Activated naive CD4-positive, alpha-beta T cell (primary cell): ENCODE data around the gene PLCB4.
"Not testable (repeated sequence)": the region's sequence is repeated elsewhere in the genome, so short reads cannot be mapped to it uniquely, and the experiment has no call there.

Experiments used
- DNase-seq, 4 experiments: peaks; one replicate each; lab custom pipeline; 2025; lab: John Stamatoyannopoulos, UW

The PLCB4 gene

DNA sequence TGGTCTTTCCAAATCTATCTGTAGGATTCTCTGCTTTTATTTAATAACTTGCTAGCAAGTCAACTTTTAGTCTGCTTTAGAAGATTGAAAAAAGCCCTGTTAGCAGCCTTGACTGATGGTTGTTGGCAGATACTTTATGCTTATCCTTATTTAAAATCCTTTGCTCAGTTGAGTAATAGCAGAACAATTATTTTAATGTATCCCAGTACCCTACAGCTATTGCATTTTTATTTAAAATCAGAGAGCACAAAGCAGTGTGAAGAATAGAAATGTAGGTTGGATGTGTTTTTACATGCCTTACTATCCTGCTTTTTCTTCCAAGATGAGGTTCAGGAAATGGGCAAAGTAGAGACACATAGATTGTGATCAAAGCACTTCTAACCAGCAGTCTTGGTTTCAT, 298.4 kb downstream of the PLCB4 start:
- no peak for DNase-seq

DNA sequence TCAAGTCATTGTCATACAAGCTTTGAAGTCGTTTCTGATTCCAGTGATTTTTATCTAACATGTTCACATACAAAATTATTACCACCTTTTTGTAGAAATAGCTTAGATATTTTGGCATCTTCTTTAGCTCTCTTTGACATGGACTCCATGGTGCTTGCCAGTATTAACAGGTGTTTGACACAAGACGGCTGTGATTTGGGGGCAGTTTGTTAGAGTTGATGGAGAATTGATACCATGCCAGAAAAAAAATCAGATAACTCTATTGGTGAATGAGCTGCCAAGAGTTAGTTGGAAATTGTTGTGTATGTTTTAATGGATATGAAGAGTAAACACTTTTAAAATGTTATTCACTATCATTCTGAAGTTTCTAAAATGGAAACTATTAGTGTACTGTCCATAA, 298.9 kb downstream of the PLCB4 start:
- no peak for DNase-seq

DNA sequence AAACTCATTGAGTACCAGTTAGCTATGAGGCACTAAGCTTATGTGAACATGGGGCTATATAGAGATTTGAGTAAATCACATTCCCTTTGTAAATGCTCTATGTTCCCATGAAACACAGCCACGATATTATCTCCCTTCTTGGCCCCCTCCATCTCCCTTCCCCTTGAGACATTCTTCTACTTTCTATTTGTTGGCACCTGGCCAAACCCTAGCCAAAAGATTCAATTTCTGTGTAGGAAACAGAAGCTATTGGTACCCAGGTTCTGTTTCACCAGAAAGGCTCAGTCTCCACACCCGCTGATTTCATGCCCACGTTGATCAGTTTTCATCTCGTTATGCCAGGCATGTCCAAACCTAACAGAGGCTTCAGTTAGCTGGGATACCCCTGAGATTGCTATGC, 300.0 kb downstream of the PLCB4 start:
- no peak for DNase-seq

DNA sequence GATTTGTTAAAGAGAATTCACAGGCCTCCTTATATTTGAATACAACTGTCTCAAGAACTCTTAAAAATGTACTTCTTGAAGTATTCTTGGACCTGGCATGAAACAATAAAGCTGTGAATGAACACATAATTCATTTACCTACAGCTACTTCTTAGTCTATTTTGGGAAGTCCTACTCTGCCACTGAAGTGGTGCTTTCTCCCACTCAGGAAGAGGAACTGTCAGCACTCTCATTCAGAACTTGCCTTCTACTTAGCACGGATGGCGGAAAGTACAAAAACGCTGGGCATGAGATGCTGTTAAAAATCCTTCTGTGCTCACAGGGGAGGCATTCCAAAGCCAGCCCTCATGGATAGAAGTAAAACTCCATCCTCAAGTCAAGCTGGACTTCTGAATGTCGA, 300.7 kb downstream of the PLCB4 start:
- no peak for DNase-seq

DNA sequence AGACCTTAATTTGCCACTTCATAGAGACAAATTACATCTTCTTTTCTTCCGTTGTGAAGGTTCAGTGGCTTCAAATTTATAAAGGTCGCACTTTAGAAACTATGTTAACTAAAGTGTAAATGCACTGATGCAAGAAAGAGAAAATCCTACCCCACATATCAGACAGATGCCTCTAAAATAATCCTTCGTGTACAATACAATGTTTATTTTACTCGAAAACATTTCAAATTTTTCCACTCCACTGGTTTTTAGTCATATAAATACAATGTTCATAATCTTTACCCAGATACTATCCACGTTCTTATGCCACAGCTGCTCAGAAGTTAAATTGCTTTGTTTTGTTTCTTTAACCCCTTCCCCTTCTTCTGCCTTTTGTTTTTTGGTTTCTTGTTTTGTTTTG, 305.2 kb downstream of the PLCB4 start:
- DNase-seq: no peak

DNA sequence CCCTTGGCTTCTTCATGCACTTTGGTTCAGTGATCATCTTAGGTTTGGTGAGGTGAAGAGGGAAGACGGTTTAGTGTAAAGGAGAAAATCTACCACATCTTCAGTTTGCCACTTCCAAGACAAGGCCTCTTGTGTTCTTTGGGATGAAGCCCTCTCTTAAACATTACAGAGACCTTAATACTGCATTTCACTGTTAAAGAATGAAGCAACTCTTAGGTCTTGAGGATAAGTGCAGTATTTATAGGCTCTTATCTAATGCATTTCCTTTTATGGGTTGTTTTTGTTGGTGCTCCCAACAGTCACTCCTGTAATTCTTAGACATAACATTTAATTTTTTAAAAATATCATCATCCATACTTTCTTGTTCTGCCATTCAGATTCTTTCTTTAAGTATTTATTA, 305.6 kb downstream of the PLCB4 start:
- DNase-seq: no peak

DNA sequence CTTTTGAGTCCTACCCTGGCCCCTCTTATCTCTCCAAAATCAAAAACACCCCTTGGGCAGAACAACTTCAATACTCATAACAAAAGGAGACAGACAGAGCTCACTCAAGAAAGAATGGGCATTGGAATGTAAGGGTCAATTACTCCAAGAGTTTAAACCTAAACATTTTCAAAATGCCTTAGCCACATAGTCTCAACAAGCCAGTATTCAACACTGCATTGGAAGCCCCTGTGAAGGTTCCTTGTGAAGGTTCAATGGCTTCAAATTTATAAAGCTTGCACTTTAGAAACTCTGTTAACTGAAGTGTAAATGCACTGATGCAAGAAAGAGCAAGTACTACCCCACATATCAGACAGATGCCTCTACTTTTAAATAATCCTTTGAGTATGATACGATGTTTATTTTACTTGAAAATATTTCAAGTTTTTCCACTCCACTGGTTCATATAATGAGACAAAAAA, 306.4 kb downstream of the PLCB4 start:
- DNase-seq: no peak

DNA sequence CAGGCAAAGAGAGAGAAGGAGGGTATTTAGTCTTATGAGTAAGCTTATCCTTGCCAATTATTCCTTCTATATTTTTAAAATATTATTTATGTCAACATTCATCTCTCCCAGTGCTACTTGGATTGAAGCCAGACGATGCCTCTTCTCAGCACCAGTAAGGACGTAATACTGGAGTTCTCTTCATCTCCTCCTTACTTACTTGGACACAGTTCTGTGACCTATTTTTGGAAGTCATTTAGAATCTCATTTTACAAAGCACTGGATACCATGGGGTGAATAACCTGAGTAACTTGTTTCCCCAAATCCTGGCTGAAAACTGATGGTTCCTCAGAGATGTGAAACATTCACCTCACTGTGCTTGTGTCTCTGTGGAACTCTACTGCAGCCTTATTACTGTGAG, 308.1 kb downstream of the PLCB4 start:
- no peak for DNase-seq

DNA sequence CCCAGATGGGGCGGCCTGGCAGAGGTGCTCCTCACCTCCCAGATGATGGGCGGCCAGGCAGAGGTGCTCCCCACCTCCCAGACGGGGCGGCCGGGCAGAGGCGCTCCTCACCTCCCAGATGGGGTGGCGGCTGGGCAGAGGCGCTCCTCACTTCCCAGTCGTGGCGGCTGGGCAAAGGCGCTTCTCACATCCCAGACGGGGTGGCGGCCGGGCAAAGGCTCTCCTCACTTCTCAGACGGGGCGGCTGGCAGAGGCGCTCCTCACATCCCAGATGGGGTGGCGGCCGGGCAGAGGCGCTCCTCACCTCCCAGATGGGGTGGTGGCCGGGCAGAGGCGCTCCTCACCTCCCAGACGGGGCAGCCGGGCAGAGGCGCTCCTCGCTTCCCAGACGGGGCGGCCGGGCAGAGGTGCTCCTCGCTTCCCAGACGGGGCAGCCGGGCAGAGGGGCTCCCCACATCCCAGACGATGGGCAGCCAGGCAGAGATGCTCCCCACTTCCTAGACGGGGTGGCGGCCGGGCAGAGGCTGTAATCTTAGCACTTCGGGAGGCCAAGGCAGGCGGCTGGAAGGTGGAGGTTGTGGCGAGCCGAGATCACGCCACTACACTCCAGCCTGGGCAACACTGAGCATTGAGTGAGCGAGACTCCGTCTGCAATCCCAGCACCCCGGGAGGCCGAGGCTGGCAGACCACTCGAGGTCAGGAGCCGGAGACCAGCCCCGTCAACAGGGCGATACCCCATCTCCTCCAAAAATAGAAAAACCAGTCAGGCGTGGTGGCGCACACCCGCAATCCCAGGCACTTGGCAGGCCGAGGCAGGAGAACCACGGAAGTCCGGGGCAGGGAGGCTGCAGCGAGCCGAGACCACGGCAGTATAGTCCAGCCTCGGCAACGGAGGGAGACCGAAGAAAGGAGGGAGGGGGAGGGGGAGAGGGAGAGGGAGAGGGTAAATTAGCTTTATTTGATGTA, 316.7 kb downstream of the PLCB4 start:
- not testable (repeated sequence) for DNase-seq

DNA sequence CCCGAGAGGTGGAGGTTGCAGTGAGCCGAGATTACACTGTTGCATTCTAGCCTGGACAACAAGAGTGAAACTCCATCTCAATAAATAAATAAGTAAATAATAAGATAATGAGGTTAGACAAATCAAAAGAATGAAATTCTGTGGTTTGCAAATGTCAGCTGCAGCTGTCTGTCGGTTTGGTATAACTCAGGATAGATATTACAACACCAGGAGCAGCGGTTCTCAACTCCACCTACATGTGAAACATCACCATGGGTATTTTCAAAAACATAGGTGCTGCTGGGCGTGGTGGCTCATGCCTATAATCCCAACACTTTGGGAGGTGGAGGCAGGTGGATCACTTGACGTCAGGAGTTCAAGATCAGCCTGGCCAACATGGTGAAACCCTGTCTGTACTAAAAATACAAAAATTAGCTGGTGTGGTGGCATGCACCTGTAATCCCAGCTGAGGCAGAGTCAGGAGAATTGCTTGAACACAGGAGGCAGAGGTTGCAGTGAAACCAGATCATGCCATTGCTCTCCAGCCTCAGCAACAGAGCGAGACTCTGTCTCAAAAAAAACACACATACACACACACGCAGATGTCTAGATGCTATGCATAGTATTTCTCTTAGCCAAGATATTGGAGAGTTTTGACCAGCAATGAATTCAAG, 319.4 kb downstream of the PLCB4 start:
- no peak for DNase-seq

DNA sequence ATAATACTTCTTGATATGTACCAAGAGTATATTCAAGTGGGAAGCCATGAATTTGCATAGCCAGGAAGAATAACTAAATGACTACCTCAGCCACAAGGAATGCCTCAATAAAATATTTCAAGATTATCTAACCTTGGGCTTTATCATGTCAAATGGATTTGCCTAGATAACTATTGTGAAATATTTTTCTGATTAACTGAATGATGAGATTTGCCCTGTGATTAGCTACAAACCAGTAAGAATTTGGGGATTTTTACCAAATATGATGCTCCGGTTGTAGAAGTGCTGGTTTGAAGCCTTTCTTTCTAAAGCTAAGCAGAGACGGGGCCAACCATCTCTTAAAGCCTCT, 319.9 kb downstream of the PLCB4 start:
- no peak for DNase-seq

DNA sequence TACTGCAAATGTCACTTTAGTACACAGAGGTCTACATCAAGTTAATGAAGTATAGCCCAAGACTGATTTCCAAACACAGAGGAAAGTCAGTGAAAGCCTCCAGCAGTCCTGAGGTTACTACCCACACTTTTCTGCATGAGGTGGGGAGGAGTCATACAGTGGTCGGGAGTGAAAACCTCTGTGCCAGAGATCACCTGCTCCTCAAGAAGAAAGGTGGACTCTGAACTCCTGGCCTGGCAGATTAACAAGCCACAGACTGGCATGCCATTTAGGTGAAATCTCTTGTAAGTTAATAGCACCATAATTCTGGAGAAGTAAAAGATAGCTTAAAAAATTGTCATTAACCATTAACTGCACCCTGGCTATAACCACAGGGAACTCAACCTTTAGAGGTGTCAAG, 320.5 kb downstream of the PLCB4 start:
- DNase-seq: no peak

DNA sequence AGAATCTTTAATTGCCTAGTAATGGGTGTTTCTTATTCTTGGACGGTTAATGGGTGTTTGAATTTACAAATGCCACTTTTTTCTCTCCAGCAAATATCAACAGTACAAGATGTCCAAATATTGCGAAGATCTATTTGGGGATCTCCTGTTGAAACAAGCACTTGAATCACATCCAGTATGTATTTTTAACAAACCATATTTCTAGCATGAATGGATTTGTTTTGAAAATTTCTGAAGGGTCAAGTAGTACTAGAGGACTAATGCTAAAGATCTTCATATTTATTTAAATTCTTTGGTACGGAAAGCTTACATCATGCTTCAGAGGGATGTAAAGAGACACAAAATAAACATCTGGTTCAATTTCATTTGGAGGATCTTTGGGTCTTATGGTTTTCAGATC, 321.6 kb downstream of the PLCB4 start:
- no peak for DNase-seq

DNA sequence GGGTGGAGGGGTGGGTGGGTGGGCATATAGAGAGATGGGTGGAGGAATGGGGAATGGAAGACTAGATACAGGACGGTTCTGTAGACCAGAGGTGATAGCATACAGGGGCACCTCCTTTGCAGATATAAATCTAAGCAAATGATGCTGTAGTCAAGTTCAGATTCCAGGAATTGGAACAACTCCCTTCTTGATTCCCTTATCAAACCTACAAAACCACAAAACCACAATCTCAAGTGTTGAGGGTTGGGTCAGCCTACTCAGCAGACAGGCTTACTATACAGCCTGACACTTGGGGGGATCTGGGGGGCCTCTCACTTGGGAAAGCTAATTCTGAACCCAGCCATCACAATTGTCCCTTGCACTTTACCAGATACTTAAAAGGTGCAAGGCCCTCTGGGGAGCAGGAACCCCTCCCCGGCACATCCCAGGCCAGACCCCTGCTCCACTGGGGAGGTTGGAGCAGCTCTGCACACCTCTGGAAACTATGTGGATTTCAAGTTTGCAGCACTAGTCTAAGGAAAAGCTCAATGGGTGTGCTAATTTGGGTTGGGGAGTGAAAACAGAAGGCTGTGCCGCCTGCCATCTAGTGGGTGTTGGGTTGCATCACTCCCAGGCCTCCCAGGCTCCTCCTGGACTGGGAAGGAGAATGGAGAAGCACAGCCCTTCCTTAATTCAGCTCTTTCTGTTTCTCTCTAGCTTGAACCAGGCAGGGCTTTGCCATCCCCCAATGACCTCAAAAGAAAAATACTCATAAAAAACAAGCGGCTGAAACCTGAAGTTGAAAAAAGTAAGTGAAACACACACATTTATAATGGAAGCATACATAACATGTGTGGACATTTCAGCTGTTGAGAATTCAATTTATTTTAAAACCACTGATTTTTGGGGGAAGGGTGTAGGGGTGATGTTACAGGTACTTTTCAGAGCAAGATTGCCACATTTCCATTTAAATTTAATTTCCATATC, 324.3 kb downstream of the PLCB4 start:
- no peak for DNase-seq

DNA sequence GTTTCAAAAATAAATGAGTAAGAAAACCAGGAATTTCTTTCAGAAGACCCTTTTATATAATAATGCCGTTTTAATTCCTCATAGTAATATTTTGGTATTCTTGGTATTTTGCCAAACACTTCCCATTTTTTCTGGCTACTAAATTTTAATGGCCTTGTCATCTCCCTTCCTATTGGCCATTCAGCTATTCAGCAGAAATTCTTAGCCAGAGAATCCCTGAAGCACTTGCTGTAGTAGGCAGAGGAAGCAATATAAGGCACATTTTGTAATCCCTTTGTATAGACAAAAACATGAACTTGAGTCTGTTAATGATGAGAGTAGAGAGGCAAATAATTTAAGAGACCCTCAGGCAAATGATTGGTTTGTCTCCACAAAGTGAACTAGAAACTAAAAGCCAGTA, 327.1 kb downstream of the PLCB4 start:
- no peak for DNase-seq

DNA sequence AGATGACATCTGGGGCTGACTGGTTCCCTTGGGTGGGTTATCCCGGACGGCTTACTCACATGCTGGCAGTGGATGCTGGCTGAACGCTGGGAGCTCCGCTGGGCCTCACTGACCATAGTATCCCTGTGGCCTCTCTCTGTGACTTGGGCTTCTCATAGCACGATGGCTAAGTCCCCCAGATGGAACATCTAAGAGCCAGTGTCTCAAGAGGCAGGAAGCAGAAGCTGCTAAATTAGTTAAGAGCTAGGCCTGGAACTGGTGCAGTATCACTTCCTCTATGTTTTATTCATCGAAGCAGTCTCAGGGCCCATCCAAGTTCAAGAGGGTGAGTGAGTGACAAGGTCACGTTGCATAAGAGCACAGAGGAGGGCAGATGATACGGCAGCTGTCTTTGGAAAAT, 329.0 kb downstream of the PLCB4 start:
- DNase-seq: no peak

DNA sequence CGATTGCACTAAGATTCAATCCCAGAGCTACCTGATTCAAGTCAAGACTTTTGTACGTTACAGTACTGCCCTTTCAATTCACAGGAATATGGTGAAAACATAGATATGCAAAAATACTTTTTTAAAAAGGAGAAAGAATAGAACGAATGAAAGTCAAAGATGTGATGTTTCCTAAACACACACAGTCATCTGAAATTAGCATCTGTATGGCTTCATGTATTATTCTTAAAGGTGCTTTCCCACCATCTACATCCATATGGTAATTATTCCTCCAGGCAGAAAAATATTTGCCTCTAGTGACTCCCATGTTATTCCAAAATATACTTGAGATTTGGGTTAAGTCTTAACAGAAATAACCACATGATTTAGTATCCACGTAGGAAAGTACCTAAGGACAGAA, 330.0 kb downstream of the PLCB4 start:
- DNase-seq: no peak

DNA sequence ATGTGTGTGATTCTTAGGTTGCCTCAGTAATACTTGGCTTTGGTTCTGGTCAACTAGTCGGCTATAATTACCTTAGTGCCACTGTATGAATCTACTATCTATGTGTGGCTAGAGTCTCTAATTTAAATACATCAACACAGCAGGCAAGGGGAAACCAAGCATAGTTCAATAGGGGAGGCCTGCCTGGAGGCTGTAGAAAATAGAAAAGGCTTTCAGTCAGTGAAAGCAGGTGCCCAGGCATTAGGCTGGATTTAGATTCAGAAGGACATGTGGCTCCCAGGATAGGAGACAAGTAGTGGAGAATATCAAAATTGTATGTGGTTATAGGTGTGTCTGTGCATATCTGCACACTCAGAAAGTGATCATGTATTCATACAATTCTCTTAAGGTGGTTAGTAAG, 330.4 kb downstream of the PLCB4 start:
- no peak for DNase-seq

DNA sequence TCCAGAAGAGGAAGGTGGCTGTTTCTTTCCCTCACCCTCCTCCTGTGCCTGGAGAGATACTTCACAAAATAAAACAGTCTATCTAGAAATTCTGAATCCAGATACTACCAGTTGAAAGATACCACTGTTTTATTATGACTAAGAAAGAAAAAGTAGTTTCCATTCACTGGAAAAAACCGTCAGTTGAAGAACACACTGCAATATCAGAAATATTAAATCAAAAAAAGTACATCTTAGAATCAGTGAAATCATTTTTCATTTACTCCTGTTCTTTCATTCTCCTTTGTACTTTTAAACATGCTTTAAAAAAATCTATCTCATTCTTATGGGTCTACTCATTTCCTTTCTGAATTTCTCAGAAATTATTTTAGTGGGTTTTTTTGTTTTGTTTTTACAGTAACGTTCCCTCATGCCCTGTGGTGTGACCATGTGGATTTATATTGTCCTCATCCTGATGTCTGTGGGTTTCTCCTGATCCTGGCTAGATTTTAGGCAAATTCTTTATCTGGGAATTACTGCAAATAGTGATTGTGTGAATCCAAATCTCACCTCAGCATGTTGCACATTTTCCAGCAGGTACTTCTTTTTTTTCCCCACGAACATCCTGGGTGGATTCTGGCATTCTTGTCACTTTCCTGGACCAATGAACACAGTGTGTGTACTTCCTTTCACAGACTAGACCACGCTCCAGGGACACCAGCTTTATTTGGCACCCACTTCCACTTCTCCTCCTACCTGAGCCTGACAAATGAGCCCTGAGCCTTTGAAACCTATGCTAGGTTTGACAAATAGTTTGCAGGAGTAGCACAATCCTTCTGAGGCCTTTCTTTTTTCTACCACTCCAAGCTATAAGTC, 331.5 kb downstream of the PLCB4 start:
- DNase-seq: no peak

DNA sequence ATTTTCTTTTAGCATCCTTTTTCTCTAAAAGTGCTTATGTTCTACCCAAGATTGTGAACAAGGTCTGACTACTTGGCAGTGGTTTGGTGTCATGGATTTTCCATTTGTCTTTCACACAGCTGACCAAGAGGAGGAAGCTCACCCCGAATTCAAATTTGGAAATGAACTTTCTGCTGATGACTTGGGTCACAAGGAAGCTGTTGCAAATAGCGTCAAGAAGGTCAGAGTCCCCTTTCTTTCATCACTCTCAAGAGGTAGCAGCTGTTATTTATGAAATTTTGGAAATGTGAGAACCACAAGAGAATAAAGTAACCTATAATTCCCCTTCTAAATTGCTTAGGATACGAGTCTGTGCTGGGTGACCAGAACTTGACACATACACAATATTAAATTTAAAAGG, 332.5 kb downstream of the PLCB4 start:
- no peak for DNase-seq

DNA sequence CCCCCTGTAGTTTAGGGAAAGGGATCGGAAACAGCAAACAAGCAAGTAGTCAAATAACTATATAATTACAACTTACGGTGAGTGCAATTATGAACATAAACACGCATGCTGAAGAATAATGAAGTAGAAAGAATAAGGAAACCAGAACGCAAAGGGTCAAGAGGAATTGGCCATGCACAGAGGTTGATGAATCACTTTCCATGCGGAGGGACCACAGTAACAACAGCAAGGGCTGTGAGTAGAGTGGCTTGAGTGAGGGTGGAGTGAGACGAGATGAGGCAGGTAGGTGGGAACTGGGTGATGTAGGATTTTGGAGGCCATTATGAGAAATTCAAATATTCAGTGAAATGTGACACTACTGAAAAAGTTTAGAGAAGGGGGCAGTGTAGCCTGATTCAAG, 333.3 kb downstream of the PLCB4 start:
- no peak for DNase-seq
